ENCODE results near the gene RAI2. TPM values are rescaled to one million over a fixed set of nuclear protein-coding genes. Genes with fewer than 3 reads are reported as not detected.

The RAI2 gene
- total RNA-seq, 1 experiment from 2014 or later: not detected

- Histone ChIP-seq H3K36me3 (ENCODE audit: insufficient read depth, low read length, poor library complexity, severe bottlenecking) (no peaks in the 10 kb centered on the region), H3K27me3 (replicated peaks; ENCODE audit: insufficient read depth, low read depth, low read length, poor library complexity) (peaks cover 19% of the 10 kb centered on the region), H3K9me3 (ENCODE audit: low read depth, low read length, poor library complexity, severe bottlenecking) (no peaks in the 10 kb centered on the region), H3K27ac (ENCODE audit: low read depth, low read length, poor library complexity, severe bottlenecking) (no peak overlapping the region), H3K4me3 (ENCODE audit: low read depth, low read length, poor library complexity, severe bottlenecking) (no peak overlapping the region), H3K4me1 (ENCODE audit: insufficient read depth, low read length, poor library complexity, severe bottlenecking) (no peaks in the 10 kb centered on the region)
- ChIA-PET CTCF (no interaction called here), POLR2A (ENCODE audit: low non-redundant PET) (no interaction called here)
- TF ChIP-seq EZH2 (IDR thresholded peaks at IDR 0.05; ENCODE audit: borderline replicate concordance, low read depth, low read length, poor library complexity, severe bottlenecking): no peak
- no peak for TF ChIP-seq CTCF (conservative IDR thresholded peaks at IDR 0.05; ENCODE audit: low read depth, low read length)
- intact Hi-C loops (cut with micrococcal nuclease; ENCODE audit: unreplicated experiment): no loop called here
- DNase-seq (ENCODE audit: low spot score): no peak
- no TSS peak for BruUV-seq (replicated peaks)
These were observed 18.2 kb downstream of the RAI2 start for GRCh38 chrX:17842769-17843525.

- peak; percentile 20; the same call in 1 of the 2 replicates for TF ChIP-seq CTCF (conservative IDR thresholded peaks at IDR 0.05; ENCODE audit: low read depth, low read length)
- TF ChIP-seq EZH2 (IDR thresholded peaks at IDR 0.05; ENCODE audit: borderline replicate concordance, low read depth, low read length, poor library complexity, severe bottlenecking): no peak
- no peaks in the 10 kb centered on the region for H3K4me1 ChIP-seq (ENCODE audit: insufficient read depth, low read length, poor library complexity, severe bottlenecking)
- POLR2A ChIA-PET (ENCODE audit: low non-redundant PET): no interaction called here
- no peak overlapping the region for H3K27ac ChIP-seq (ENCODE audit: low read depth, low read length, poor library complexity, severe bottlenecking)
- no peaks in the 10 kb centered on the region for H3K9me3 ChIP-seq (ENCODE audit: low read depth, low read length, poor library complexity, severe bottlenecking)
- CTCF ChIA-PET: no interaction called here
- BruUV-seq (replicated peaks): no TSS peak
- no peak for DNase-seq (ENCODE audit: low spot score)
- no peaks in the 10 kb centered on the region for H3K36me3 ChIP-seq (ENCODE audit: insufficient read depth, low read length, poor library complexity, severe bottlenecking)
- no peak overlapping the region for H3K4me3 ChIP-seq (ENCODE audit: low read depth, low read length, poor library complexity, severe bottlenecking)
- H3K27me3 ChIP-seq (replicated peaks; ENCODE audit: insufficient read depth, low read depth, low read length, poor library complexity): peaks cover 16% of the 10 kb centered on the region
- intact Hi-C loops (cut with micrococcal nuclease; ENCODE audit: unreplicated experiment): no loop called here
These were observed 21.8 kb downstream of the RAI2 start for GRCh38 chrX:17839269-17839668.

- intact Hi-C loops (cut with micrococcal nuclease; ENCODE audit: unreplicated experiment): no loop called here
These were observed 24.3 kb downstream of the RAI2 start for GRCh38 chrX:17836830-17837229.

More at GRCh38 chrX:17836830-17837229, 24.3 kb downstream of the RAI2 start:
- no peak for DNase-seq (ENCODE audit: low spot score)
- H3K9me3 ChIP-seq (ENCODE audit: low read depth, low read length, poor library complexity, severe bottlenecking): no peaks in the 10 kb centered on the region
- H3K36me3 ChIP-seq (ENCODE audit: insufficient read depth, low read length, poor library complexity, severe bottlenecking): no peaks in the 10 kb centered on the region
- peaks cover 9% of the 10 kb centered on the region for H3K27me3 ChIP-seq (replicated peaks; ENCODE audit: insufficient read depth, low read depth, low read length, poor library complexity)
- ChIA-PET CTCF (no interaction called here), POLR2A (ENCODE audit: low non-redundant PET) (no interaction called here)
- TF ChIP-seq EZH2 (IDR thresholded peaks at IDR 0.05; ENCODE audit: borderline replicate concordance, low read depth, low read length, poor library complexity, severe bottlenecking): no peak
- no peak for TF ChIP-seq CTCF (conservative IDR thresholded peaks at IDR 0.05; ENCODE audit: low read depth, low read length)
- no peak overlapping the region for H3K27ac ChIP-seq (ENCODE audit: low read depth, low read length, poor library complexity, severe bottlenecking)
- H3K4me1 ChIP-seq (ENCODE audit: insufficient read depth, low read length, poor library complexity, severe bottlenecking): no peaks in the 10 kb centered on the region
- H3K4me3 ChIP-seq (ENCODE audit: low read depth, low read length, poor library complexity, severe bottlenecking): no peak overlapping the region
- no TSS peak for BruUV-seq (replicated peaks)
